ENCODE data around the gene ASB6. TPM values are rescaled to one million over a fixed set of nuclear protein-coding genes. Genes with fewer than 3 reads are reported as not detected.
"Not testable (repeated sequence)": the region's sequence is repeated elsewhere in the genome, so short reads cannot be mapped to it uniquely, and the experiment has no call there.

Gene ASB6
- total RNA-seq, 1 donor from 2014 or later = 4.2 TPM

- H3K9ac ChIP-seq (ENCODE audit: low read depth in 1 of 3, low read length in 3 of 3) = no peak overlapping the region
- H3K27ac ChIP-seq (ENCODE audit: low read depth, low read length) = no peak overlapping the region
Measured at GRCh38 chr9:129595311-129595741, 46.6 kb downstream of the ASB6 start.

GRCh38 chr9:129594632-129595031, 47.3 kb downstream of the ASB6 start:
- no peaks in the 10 kb centered on the region for H3K36me3 ChIP-seq (ENCODE audit: control insufficient read depth in 3 of 3, insufficient read depth in 3 of 3, low read length in 3 of 3)
- H3K27me3 ChIP-seq (ENCODE audit: control insufficient read depth in 3 of 3, insufficient read depth in 3 of 3, low read length in 3 of 3) = peaks cover 0 to 8% (median 5%) of the 10 kb centered on the region in 3 donors
- H3K4me1 ChIP-seq (ENCODE audit: control insufficient read depth in 3 of 3, insufficient read depth in 3 of 3, low read length in 3 of 3) = peaks cover 11 to 30% (median 25%) of the 10 kb centered on the region in 3 donors
- no peaks in the 10 kb centered on the region for H3K9me3 ChIP-seq (ENCODE audit: control insufficient read depth in 3 of 3, low read length in 3 of 3)
- H3K4me3 ChIP-seq (ENCODE audit: low read length in 3 of 3) = no peak overlapping the region
- no peak overlapping the region for H3K9ac ChIP-seq (ENCODE audit: low read depth in 1 of 3, low read length in 3 of 3)
- no peak overlapping the region for H3K27ac ChIP-seq (ENCODE audit: low read depth, low read length)

More at GRCh38 chr9:129595311-129595741, 46.6 kb downstream of the ASB6 start:
- Histone ChIP-seq H3K4me3 (ENCODE audit: low read length in 3 of 3) (no peak overlapping the region), H3K4me1 (ENCODE audit: control insufficient read depth in 3 of 3, insufficient read depth in 3 of 3, low read length in 3 of 3) (peaks cover 11 to 30% (median 25%) of the 10 kb centered on the region in 3 donors), H3K9me3 (ENCODE audit: control insufficient read depth in 3 of 3, low read length in 3 of 3) (no peaks in the 10 kb centered on the region), H3K36me3 (ENCODE audit: control insufficient read depth in 3 of 3, insufficient read depth in 3 of 3, low read length in 3 of 3) (no peaks in the 10 kb centered on the region), H3K27me3 (ENCODE audit: control insufficient read depth in 3 of 3, insufficient read depth in 3 of 3, low read length in 3 of 3) (peaks cover 0 to 8% (median 5%) of the 10 kb centered on the region in 3 donors)

- peaks cover 9 to 31% (median 20%) of the 10 kb centered on the region in 3 donors for H3K4me1 ChIP-seq (ENCODE audit: control insufficient read depth in 3 of 3, insufficient read depth in 3 of 3, low read length in 3 of 3)
- not testable (repeated sequence) for H3K27ac ChIP-seq (ENCODE audit: low read depth, low read length); H3K9me3 ChIP-seq (ENCODE audit: control insufficient read depth in 3 of 3, low read length in 3 of 3); H3K4me3 ChIP-seq (ENCODE audit: low read length in 3 of 3); H3K27me3 ChIP-seq (ENCODE audit: control insufficient read depth in 3 of 3, insufficient read depth in 3 of 3, low read length in 3 of 3); H3K36me3 ChIP-seq (ENCODE audit: control insufficient read depth in 3 of 3, insufficient read depth in 3 of 3, low read length in 3 of 3); H3K9ac ChIP-seq (ENCODE audit: low read depth in 1 of 3, low read length in 3 of 3)
Measured at GRCh38 chr9:129592790-129593189, 49.2 kb downstream of the ASB6 start.

- no peak overlapping the region for H3K4me3 ChIP-seq (ENCODE audit: low read length in 3 of 3)
- H3K27ac ChIP-seq (ENCODE audit: low read depth, low read length) = no peak overlapping the region
- no peaks in the 10 kb centered on the region for H3K27me3 ChIP-seq (ENCODE audit: control insufficient read depth in 3 of 3, insufficient read depth in 3 of 3, low read length in 3 of 3)
- H3K9me3 ChIP-seq (ENCODE audit: control insufficient read depth in 3 of 3, low read length in 3 of 3) = no peaks in the 10 kb centered on the region
- peaks cover 12 to 34% (median 19%) of the 10 kb centered on the region in 3 donors for H3K4me1 ChIP-seq (ENCODE audit: control insufficient read depth in 3 of 3, insufficient read depth in 3 of 3, low read length in 3 of 3)
- no peaks in the 10 kb centered on the region for H3K36me3 ChIP-seq (ENCODE audit: control insufficient read depth in 3 of 3, insufficient read depth in 3 of 3, low read length in 3 of 3)
- H3K9ac ChIP-seq (ENCODE audit: low read depth in 1 of 3, low read length in 3 of 3) = no peak overlapping the region
Measured at GRCh38 chr9:129591916-129592315, 50.0 kb downstream of the ASB6 start.

- Histone ChIP-seq H3K9ac (ENCODE audit: low read depth in 1 of 3, low read length in 3 of 3) (no peak overlapping the region), H3K4me1 (ENCODE audit: control insufficient read depth in 3 of 3, insufficient read depth in 3 of 3, low read length in 3 of 3) (peaks cover 8 to 26% (median 11%) of the 10 kb centered on the region in 3 donors), H3K36me3 (ENCODE audit: control insufficient read depth in 3 of 3, insufficient read depth in 3 of 3, low read length in 3 of 3) (no peaks in the 10 kb centered on the region), H3K27ac (ENCODE audit: low read depth, low read length) (no peak overlapping the region), H3K27me3 (ENCODE audit: control insufficient read depth in 3 of 3, insufficient read depth in 3 of 3, low read length in 3 of 3) (no peaks in the 10 kb centered on the region), H3K9me3 (ENCODE audit: control insufficient read depth in 3 of 3, low read length in 3 of 3) (no peaks in the 10 kb centered on the region), H3K4me3 (ENCODE audit: low read length in 3 of 3) (no peak overlapping the region)
Measured at GRCh38 chr9:129590466-129590865, 51.5 kb downstream of the ASB6 start.

- Histone ChIP-seq H3K27ac (ENCODE audit: low read depth, low read length) (peak overlapping the region; percentile 69), H3K27me3 (ENCODE audit: control insufficient read depth in 3 of 3, insufficient read depth in 3 of 3, low read length in 3 of 3) (no peaks in the 10 kb centered on the region)
Measured at GRCh38 chr9:129587487-129588262, 54.3 kb downstream of the ASB6 start.

GRCh38 chr9:129586685-129587084, 55.3 kb downstream of the ASB6 start:
- Histone ChIP-seq H3K36me3 (ENCODE audit: control insufficient read depth in 3 of 3, insufficient read depth in 3 of 3, low read length in 3 of 3) (no peaks in the 10 kb centered on the region), H3K27me3 (ENCODE audit: control insufficient read depth in 3 of 3, insufficient read depth in 3 of 3, low read length in 3 of 3) (no peaks in the 10 kb centered on the region), H3K9ac (ENCODE audit: low read depth in 1 of 3, low read length in 3 of 3) (peak overlapping the region in 1 of 3 donors; percentile 33), H3K4me3 (ENCODE audit: low read length in 3 of 3) (no peak overlapping the region), H3K4me1 (ENCODE audit: control insufficient read depth in 3 of 3, insufficient read depth in 3 of 3, low read length in 3 of 3) (peaks cover 10 to 22% (median 12%) of the 10 kb centered on the region in 3 donors), H3K27ac (ENCODE audit: low read depth, low read length) (peak overlapping the region; percentile 69), H3K9me3 (ENCODE audit: control insufficient read depth in 3 of 3, low read length in 3 of 3) (no peaks in the 10 kb centered on the region)

More at GRCh38 chr9:129587487-129588262, 54.3 kb downstream of the ASB6 start:
- peaks cover 10 to 22% (median 12%) of the 10 kb centered on the region in 3 donors for H3K4me1 ChIP-seq (ENCODE audit: control insufficient read depth in 3 of 3, insufficient read depth in 3 of 3, low read length in 3 of 3)
- no peak overlapping the region for H3K9ac ChIP-seq (ENCODE audit: low read depth in 1 of 3, low read length in 3 of 3)
- no peaks in the 10 kb centered on the region for H3K36me3 ChIP-seq (ENCODE audit: control insufficient read depth in 3 of 3, insufficient read depth in 3 of 3, low read length in 3 of 3)
- peak overlapping the region in 1 of 3 donors; percentile 29 for H3K4me3 ChIP-seq (ENCODE audit: low read length in 3 of 3)
- no peaks in the 10 kb centered on the region for H3K9me3 ChIP-seq (ENCODE audit: control insufficient read depth in 3 of 3, low read length in 3 of 3)

- no peaks in the 10 kb centered on the region for H3K36me3 ChIP-seq (ENCODE audit: control insufficient read depth in 3 of 3, insufficient read depth in 3 of 3, low read length in 3 of 3)
Measured at GRCh38 chr9:129586245-129586644, 55.7 kb downstream of the ASB6 start.

GRCh38 chr9:129585352-129585751, 56.6 kb downstream of the ASB6 start:
- Histone ChIP-seq H3K9me3 (ENCODE audit: control insufficient read depth in 3 of 3, low read length in 3 of 3) (no peaks in the 10 kb centered on the region), H3K36me3 (ENCODE audit: control insufficient read depth in 3 of 3, insufficient read depth in 3 of 3, low read length in 3 of 3) (no peaks in the 10 kb centered on the region), H3K27me3 (ENCODE audit: control insufficient read depth in 3 of 3, insufficient read depth in 3 of 3, low read length in 3 of 3) (no peaks in the 10 kb centered on the region), H3K27ac (ENCODE audit: low read depth, low read length) (no peak overlapping the region), H3K4me3 (ENCODE audit: low read length in 3 of 3) (no peak overlapping the region), H3K4me1 (ENCODE audit: control insufficient read depth in 3 of 3, insufficient read depth in 3 of 3, low read length in 3 of 3) (peaks cover 10 to 22% (median 12%) of the 10 kb centered on the region in 3 donors), H3K9ac (ENCODE audit: low read depth in 1 of 3, low read length in 3 of 3) (no peak overlapping the region)

More at GRCh38 chr9:129586245-129586644, 55.7 kb downstream of the ASB6 start:
- peaks cover 10 to 22% (median 12%) of the 10 kb centered on the region in 3 donors for H3K4me1 ChIP-seq (ENCODE audit: control insufficient read depth in 3 of 3, insufficient read depth in 3 of 3, low read length in 3 of 3)
- H3K4me3 ChIP-seq (ENCODE audit: low read length in 3 of 3) = no peak overlapping the region
- no peak overlapping the region for H3K27ac ChIP-seq (ENCODE audit: low read depth, low read length)
- no peaks in the 10 kb centered on the region for H3K27me3 ChIP-seq (ENCODE audit: control insufficient read depth in 3 of 3, insufficient read depth in 3 of 3, low read length in 3 of 3)
- H3K9ac ChIP-seq (ENCODE audit: low read depth in 1 of 3, low read length in 3 of 3) = no peak overlapping the region
- H3K9me3 ChIP-seq (ENCODE audit: control insufficient read depth in 3 of 3, low read length in 3 of 3) = no peaks in the 10 kb centered on the region

Data from skeletal muscle tissue (tissue), 4 donors.